HG02852 (cell line): ENCODE results near the gene SLC35F3.

ENCODE experiments used
- ATAC-seq: cut with Tn5 transposase; IDR thresholded peaks from one replicate; pipeline ENCODE4 v1.9.1; 2021; ENCODE audit warnings: mild to moderate bottlenecking, moderate library complexity; ENCODE audit not compliant: unreplicated experiment

SLC35F3 gene

DNA sequence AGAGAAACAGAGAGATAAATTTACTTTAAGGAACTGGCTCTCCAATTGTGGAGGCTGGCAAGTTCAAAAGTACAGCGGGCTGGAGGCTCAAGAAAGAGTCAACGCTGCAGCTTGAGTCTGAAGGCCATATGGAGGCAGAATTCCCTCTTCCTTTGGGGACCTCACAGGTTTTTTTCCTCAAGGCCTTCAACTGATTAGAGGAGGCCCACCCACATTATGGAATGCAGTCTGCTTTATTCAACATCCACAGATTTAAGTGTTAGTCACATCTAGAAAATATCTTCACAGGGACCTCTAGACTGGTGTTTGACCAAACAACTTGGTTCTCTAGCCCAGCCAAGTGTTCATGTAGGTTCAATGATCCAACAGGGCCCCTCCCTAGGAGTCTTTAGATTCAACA, 117.8 kb downstream of the SLC35F3 start:
- no peak for ATAC-seq

DNA sequence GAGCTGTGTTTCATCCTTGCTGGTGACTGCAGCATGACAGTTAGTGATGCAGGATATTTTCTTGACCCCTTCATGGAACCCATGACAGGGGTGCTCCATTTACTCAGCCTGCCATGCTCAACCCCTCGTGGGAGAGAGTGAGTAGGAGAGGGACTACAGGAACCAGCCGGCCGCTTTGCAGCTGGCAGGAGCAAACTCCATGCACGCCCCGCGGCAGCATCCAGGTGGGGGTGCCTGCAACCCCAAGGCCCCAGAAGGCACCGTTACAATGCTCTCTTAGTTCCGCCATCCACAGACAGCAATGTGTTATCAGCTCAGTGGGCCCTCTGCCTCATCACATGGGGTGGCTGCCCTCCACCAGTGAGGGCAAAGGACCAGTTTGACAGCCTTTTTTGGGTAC, 135.1 kb downstream of the SLC35F3 start:
- ATAC-seq = no peak

DNA sequence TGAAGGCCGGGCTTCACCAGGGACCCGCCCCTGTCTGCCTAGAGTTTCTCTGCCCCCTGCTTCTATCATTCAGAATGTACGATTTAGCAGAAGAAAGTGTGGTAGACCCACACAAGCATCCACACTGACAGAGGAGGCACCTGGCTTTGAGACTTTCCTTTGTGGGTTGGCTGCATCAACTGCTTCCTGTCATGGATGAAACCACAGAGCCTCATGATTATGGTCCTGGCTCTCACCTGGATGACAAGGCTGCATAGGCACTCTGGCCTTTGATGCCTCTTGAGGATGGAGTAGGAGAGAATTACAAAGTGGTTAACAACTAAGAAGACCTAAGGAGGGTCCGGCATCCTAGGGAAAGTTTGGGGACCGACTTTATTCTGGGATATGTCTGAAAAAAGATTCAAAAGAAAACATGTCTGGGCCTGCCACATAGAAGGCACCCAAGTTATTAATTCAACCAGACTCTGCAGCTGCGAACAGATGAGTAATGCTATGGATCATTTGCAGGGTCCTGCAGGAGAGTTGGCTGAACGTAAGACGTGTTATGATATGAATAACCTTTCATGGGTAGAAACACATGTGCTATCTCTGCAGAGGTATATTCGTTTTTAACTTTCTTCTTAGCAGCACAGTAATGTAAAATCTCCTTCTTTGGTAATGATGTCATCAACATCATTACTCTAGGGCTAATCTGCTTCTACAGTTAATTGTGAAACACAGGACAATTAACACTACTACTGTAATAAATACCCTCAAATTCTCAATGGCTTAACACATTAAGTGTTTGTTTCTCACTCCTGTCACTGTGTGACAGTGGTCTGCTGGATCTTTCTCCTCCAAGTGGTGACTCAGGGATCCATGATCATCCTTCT, 136.2 kb downstream of the SLC35F3 start:
- no peak for ATAC-seq

DNA sequence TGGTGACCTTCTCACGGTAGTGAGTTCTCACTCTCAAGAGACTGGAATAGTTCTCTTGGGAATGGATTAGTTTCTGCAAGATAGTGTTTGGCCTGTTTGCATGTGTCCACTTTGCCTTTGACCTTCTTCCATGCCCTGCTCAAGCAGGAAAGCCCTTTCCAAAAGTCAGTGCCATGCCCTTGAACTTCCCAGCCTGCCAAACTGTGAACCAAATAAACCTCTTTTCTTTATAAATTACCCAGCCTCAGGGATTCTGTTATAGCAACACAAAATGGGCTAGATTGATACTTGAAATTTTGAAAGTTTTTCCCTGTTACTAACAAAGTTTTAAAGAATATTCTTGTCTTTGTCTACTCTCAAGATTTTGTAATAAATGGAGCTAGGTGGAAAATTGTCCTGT, 139.6 kb downstream of the SLC35F3 start:
- no peak for ATAC-seq

DNA sequence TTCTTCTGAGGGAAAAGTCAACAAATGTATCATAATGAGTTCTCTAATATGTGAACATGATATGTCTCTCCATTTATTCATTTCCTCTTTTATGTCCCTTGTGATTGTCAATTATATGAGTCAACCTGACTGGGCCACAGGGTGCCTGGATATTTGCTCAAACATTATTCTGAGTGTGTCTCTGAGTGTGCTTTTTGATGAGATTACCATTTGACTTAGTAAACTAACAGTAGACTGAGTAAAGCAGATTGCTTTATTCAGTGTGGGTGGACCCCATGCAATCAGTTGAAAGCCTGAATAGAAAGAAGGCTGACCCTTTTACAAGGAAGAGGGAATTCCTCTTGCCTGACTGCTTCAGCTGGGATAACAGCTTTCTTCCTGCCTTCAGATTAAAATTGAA, 142.6 kb downstream of the SLC35F3 start:
- ATAC-seq = no peak

DNA sequence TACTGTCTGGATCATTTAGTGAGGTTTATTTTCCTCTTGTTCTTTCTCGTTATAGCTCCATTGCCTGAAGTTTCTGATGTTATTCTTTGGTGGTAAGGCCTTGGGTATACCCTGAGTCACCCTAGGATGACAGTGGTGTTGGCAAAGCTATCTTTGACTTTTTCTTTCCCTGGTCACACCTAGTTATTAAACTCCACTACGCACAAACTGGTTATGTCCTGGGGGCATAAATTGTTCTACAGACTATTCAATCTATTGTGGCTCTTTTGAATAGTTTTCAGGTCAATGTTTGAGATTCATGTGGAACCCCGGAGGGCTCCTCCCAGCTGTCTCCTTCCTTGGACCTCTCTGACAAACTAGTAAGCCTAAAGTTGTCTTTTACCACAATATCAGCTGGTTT, 157.7 kb downstream of the SLC35F3 start:
- ATAC-seq = no peak

DNA sequence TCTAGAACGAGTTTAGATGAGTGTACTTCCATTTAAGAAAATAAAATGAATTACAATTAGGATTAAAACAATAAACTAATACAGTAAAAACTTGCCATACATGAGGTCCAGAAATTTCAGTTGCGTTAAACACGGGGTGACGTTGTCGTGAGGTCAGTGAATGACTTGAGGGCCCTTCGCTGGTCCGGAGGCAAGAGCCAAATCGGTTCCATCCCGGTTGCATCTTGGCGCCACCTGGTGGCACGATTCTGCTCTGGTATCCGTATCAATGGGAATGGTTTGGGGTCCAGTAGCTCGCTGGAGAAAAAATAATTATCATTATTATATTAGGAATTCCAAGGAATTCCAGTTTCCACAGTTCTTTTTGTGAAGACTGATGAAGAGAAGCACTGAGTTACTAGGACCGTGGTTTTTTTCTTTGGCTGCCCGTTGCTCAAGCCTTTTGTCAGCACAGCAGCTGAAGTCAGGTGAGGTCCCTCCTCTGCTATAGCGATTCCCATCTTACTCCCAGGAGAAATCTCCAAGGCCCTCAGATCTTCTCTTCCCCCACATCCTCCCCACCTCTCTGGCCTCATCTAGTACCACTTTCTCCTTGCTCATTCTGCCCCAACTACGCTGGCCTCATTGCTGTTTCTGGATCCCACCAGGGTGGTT, 161.4 kb downstream of the SLC35F3 start:
- no peak for ATAC-seq

DNA sequence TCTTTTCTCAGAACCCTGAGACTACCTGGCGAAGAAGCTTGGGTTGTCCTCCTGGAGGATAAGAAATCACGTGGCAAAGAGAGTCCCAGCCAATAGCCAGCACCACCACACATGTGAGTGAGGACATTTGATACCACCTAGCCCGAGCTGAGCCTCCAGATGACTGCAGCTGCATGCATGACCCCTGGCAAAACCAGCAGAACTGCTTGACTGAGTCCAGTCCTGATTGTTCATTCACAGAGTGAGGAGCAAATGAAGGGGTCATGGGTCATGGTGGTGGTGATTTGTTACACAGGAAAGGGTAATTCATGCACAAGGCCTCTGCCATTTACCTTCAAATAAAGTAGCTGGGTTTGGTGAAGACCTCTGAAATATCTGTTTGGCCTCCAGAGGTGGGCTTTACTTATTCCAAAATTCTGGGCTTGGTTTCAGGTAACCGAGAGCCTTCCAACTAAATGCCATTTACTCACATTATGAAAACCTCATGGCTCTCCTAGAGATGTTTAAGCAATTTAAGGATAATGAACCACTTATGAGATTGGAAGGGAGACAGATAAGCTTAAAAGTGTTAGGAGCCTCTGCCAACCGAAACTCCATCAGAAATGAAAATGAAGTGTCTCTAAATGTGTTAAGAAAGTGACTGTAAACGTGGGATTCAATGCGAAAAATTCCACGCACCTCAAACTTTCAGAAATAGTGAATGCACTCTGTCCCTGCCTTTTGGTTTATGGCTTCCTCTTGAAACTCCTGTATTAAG, 163.3 kb downstream of the SLC35F3 start:
- no peak for ATAC-seq

DNA sequence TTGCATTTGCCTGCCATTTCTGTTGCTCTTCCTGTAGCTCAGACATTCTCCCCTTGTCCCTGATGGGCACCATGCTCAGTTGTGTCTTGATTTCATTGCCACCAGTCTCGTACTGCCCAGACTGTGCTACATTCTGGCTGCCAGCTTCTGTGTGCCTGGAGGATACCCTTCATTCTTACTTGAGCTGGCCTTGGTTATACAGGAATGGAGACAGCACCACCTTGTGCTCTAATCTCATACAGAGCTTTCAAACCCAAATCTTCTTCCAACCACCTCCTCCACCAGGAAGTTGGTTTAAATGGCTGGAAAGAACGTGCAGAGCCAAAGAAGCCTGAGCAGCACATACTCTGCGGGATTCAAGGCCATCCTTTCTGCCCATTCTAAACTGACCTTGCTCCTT, 165.3 kb downstream of the SLC35F3 start:
- no peak for ATAC-seq

DNA sequence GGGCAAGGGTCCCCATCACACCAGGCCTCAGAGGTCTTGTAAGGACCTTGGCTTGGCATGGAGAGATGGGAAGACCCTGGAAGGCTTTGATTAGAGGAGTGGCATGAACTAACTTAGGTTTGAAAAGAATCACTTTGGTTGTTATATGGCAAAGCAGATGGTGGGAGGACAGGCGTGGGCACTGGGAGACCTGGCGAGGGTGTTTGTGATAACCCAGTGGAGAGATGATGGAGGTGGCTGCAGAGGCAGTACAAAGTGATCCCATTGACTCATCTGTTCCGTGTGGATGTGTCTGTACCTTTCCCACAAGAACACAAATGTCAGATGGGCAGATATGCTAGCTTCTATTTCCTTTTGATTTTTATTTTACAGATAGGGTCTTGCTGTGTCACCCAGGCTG, 168.3 kb downstream of the SLC35F3 start:
- no peak for ATAC-seq

DNA sequence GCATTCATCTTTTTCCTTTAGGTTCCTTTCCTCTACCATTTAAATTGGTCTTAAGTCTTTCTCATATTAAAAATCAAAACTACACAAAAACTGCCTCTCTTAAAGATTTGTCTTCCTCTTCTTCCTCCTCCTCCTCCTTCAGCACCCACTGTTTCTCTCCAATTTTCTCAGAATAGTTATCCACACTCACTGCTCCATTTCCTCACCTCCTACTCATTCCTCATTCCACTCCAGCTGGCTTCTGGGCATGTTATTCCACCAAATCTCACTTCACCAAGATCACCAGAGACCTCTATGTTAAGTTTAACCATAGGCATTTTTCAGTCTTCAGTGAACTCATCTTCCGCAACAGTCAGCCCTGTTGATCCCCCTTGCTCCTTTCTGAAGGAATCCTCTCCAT, 173.7 kb downstream of the SLC35F3 start:
- no peak for ATAC-seq

DNA sequence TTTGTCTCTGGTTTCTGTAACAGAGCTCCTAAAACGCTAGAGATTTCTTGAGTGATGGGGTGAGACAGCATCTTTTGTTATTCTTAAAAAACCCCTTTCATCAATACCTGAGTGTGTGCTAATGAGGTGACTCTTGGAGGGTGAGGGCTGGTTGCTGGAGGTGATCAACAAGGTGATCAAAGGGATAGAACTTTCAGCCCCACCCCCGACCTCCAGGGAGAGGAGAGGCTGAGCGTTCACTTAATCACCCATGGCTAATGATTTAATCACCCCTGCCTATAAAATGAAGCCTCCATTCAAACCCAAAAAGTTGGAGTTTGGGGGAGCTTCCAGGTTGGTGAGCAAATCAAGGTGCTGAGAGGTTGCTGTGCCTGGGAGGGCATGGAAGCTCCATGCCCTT, 175.4 kb downstream of the SLC35F3 start:
- no peak for ATAC-seq

DNA sequence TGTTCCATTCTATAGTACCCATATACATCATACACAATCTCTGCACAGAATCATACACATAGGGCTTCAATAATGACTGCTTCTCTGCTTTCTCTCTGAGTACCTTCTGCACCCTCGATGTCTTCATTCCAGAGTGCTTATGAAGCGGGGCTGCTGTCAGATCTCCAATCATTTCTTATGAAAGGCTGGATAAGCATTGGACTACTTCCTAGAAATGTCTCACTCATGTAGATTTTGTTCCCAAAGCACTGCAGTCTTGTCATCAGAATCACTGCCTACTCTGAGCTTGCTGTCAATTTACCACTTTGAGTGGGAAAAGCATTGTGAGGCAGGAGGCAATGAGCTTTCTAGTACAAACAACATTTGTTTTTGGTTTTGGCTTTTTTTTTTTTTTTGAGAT, 179.0 kb downstream of the SLC35F3 start:
- ATAC-seq = no peak

DNA sequence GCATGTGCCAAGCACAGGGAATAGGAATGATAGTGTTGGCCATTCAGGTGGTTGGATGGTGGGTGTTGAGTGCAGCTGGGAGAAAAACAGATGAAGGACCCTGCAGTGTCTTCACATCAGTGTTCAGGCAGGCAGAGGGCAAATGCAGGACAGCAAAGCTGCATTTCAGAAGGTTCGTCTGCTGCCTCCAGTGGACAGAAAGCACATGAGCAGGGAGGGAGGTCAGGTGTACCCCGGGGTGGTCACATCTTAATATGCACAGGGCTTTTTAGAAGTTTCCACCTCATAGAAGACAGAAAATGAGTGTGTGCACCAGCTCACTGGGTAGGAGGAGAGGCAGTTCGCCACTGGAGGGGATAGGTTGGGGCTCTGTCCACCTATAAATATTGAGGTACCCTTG, 184.9 kb downstream of the SLC35F3 start:
- no peak for ATAC-seq

DNA sequence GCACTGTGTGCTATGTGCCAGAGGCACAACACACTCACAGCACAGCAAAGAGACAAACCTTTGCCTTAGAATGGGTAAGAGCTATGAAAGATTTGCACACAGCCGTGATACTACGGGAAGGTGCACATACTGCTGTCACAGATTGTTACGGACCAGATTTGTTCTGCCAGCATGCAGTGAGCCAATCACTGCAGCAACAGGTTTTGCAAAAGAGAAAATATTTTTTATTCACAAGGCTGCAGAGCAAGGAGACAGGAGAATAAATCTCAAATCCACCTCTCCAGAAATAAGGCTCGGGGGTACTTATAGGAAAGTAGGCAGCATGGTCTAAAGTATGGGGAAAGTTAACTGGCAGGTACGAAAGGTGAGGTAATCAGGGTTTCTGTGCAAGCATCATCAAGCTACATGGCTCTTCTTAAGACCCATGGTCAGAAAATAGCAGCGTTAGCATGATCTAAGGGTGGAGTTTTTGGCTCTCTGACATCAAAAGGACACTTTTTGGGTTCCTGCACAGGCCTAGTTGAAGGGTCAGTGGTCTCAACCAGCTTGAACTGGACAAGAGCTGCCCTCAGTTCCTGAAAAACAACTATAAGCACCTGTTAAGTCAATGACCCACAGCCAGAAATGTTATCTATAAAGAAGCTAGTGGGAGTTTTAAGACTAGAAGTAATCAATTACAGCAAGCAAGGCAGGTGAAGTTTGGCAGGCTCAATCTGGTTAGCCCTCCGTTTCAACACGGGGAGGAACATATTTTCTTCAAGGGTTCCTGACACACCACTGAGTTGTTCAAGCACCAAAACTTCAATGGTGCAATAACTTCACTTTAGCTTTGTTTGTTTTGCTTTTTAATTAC, 186.0 kb downstream of the SLC35F3 start:
- no peak for ATAC-seq

DNA sequence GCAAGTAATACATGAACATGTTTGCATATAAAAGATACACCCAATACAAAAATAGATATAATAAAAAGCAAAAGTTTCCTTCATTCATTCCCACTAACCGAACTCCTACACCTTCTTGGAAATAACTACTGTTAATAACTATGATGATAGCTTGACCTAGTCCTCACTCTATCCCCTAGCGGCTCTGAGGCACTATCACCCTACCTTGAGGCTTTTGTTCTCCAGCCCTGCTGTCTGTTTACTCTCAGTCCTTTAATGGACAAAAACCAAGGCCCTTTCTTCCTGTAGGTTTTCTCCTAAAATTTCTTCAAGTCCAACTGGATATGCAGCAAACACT, 186.6 kb downstream of the SLC35F3 start:
- ATAC-seq = no peak

DNA sequence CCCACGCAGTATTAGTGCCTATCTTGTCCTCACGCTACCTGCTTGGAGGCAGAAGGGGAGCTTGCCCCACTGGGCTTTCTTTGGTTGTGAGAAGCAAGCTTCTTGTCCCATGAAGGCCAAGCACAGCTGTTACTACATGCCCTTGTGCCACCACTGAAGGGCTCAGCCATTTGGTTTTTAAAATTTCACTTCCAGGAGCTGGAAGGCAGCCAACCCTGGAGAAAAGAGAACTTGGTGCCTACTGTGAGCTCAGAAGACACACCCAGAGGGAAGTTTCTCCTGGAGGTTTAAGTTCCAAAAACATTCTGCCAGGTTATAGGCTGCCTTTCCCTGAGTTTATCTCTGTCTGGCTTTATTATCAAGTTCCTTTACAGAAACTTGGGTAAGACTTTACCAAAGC, 187.4 kb downstream of the SLC35F3 start:
- no peak for ATAC-seq

DNA sequence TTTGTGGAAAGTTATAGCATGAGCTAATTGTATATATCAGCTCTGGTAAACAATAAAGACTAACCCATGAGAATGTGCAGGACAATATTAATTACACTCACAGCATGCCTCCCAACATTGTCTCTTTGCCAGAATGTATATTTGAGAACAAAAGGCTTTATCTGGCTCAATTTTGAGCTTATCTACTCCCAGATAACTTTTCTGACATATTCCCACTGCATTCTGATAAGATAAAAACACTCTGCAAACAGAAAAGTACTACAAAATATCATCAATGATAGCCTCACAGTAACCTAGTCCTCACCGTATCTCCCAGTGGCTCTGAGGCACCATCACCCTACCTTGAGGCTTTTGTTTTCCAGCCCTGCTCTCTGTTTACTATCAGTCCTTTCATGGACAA, 188.6 kb downstream of the SLC35F3 start:
- no peak for ATAC-seq

DNA sequence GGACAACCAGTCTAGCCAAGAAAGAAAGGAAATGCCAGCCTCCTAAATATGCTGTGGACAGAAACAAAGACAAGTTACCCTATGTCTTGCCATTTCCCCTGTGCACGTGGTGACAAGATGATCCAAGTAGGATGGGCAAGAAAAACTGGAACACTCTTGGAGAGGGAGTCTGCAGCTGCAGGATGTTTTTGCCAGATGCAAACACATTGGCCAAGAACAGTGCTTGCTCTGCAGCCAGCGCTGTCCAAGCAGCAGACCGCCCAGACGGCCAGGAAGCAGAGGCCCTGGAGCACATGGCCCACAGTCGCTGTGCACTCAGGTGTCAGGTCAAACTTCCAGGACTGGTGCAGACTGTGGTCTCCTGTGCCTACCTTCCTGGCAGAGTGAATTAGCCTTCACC, 189.3 kb downstream of the SLC35F3 start:
- ATAC-seq = no peak

DNA sequence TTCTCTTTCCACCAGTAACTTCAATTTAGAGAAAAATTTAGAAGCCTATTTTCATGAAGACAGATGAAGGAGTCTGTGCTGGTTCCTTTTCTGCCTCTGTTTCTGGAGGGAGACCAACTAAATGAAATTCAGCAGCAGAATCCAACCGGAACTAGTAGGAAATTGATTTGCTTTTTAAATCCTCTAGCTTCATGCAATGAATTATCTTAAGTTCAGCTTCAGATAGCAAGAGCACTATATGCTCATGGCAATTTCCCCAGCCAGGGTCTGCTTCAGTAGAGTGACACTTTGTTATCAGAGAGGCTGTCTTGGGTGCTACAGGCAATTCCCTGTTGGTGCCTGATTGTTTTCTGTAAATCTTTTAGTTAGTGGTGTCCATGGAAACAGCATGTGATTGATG, 189.7 kb downstream of the SLC35F3 start:
- no peak for ATAC-seq

DNA sequence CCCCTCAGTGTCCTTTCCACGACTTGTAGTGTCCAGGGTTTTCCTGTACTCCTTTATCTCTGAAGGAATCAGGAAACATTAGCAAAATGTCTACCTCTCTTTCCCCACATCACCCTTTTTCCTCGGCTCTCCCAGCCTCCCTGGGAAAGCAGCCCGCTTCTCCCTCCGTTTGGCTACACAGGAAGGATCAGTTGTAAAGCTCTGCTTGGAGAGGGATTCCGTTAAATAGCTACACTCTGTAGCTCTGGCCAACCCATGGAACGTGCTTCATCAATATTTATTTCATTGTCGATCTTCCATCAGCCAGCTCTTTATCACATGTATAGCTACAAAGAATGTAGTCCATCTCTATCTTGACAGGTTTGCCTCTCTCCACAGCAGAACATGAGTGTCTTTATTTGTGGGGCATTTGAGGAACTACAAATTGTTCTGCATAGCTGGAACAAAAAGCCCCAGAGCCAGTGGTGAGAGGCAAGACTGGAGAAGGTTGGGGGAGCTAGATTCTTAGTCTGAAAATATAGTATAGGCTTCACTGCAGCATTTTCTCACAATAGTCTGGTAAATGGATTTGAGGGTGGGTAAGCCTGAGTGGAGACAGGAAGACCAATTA, 191.8 kb downstream of the SLC35F3 start:
- no peak for ATAC-seq
